ENCODE data around the gene ACOX3. TPM values are rescaled to one million over a fixed set of nuclear protein-coding genes. Genes with fewer than 3 reads are reported as not detected.

The ACOX3 gene
- total RNA-seq, 1 donor from 2014 or later: 59.7 TPM

DNA sequence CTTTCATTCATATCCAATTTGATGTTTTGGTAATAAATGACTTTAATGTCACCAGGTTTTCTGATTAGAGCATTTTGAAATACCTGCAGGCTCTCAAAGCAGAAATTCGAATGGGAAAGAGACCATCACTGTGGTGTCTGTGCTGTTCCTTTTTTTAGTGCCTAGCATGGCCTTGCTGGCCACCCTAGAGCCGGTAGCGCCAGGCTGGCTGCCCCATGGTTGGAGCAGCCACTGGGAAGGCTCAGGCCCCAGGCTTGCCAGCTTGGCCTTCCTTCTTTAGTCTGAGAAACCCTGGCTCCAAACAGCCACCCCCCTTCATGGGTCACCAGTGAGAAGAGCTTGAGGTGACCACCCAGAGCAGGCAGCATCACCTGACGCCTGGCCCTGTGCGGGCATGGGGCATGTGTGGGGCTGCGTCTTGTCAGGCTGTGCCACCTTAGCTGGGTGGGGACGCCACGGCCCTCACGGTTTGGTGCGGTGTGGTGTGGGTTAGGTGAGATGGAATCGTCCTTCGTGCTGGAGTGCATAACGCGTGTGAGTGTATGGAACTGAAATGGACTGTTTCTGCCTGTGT is 30.0 kb upstream of the ACOX3 start:
- DNase-seq (ENCODE audit: low spot score in 2 of 2, unreplicated experiment in 2 of 2): no peak
- TF ChIP-seq, protein P1, sequence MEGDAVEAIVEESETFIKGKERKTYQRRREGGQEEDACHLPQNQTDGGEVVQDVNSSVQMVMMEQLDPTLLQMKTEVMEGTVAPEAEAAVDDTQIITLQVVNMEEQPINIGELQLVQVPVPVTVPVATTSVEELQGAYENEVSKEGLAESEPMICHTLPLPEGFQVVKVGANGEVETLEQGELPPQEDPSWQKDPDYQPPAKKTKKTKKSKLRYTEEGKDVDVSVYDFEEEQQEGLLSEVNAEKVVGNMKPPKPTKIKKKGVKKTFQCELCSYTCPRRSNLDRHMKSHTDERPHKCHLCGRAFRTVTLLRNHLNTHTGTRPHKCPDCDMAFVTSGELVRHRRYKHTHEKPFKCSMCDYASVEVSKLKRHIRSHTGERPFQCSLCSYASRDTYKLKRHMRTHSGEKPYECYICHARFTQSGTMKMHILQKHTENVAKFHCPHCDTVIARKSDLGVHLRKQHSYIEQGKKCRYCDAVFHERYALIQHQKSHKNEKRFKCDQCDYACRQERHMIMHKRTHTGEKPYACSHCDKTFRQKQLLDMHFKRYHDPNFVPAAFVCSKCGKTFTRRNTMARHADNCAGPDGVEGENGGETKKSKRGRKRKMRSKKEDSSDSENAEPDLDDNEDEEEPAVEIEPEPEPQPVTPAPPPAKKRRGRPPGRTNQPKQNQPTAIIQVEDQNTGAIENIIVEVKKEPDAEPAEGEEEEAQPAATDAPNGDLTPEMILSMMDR (IDR thresholded peaks at IDR 0.05; ENCODE audit: unreplicated experiment): no peak
- no peak overlapping the region for H3K4me3 Mint-ChIP-seq
- peaks cover 14% of the 10 kb centered on the region for H3K36me3 Mint-ChIP-seq
- no peaks in the 10 kb centered on the region for H3K9me3 Mint-ChIP-seq
- H3K27me3 Mint-ChIP-seq (ENCODE audit: low read depth): no peaks in the 10 kb centered on the region
- peaks cover 28% of the 10 kb centered on the region for H3K4me1 Mint-ChIP-seq
- peak overlapping the region; percentile 67 for H3K27ac Mint-ChIP-seq

DNA sequence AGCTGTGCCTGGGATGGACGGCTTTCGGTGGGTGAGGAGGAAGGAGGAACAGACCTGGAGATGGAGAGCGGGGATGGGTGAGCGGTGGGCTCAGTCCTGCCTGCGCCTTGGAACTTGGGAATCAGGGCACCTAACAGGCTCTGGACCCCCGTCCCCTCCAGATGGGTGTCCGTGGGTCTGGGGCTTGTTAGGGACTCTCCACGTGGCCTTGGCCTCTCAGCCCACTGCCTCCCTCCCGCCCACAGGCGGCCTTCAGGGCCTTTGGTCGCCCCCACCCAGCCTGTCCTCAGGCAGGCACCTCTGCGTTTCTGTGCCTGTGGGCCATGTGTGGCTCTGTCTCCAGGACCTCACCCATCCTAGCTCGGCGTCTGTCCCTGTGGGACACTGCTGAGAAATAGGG is 29.0 kb upstream of the ACOX3 start:
- Mint-ChIP-seq H3K9me3 (no peaks in the 10 kb centered on the region), H3K27ac (no peak overlapping the region), H3K4me1 (peaks cover 28% of the 10 kb centered on the region), H3K36me3 (peaks cover 20% of the 10 kb centered on the region), H3K27me3 (ENCODE audit: low read depth) (no peaks in the 10 kb centered on the region), H3K4me3 (no peak overlapping the region)
- TF ChIP-seq, protein P1 (IDR thresholded peaks at IDR 0.05; ENCODE audit: unreplicated experiment): no peak
- no peak for DNase-seq (ENCODE audit: low spot score in 2 of 2, unreplicated experiment in 2 of 2)

DNA sequence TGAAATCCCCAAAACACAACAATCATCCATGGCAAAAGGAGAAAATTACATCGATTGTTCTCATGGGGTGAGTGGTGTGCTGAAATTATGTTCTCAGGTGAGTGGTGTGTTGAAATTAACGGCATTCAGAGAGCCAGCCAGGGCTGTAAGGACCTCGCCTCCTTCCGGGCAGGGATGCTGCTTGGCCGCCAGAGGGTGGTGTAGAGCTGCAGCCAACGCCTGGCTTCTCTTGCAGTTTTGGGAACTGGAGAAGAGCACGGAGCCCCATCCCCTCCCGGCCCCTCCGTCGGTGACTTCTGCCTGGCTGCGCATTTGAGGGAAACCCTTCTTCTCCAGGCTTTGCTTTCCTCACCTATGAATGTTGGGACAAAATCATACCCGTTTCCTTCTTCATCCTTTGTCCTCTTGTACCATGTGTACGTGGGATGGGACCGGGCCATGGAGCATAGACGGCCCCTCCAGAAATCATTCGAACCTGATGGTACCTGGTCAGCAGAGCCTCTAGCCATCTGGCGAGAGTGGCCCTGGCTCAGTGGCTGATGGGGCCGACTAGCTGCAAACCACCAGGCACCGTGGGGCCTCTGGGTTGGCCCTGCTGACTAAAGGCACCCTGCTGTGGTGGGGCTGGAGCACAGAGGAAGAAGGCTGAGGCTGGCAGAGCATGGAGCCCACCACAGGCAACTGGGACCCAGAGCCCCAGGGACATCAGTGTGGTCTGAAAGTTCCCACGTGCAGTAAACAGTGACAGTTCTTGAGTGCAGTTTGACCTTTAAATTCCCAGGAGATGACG is 28.4 kb upstream of the ACOX3 start:
- H3K27ac Mint-ChIP-seq: no peak overlapping the region
- H3K27me3 Mint-ChIP-seq (ENCODE audit: low read depth): no peaks in the 10 kb centered on the region
- no peak overlapping the region for H3K4me3 Mint-ChIP-seq
- TF ChIP-seq, protein P1 (IDR thresholded peaks at IDR 0.05; ENCODE audit: unreplicated experiment): peak; percentile 89
- DNase-seq (ENCODE audit: low spot score in 2 of 2, unreplicated experiment in 2 of 2): peak; percentile 69 to 83
- H3K9me3 Mint-ChIP-seq: no peaks in the 10 kb centered on the region
- H3K36me3 Mint-ChIP-seq: peaks cover 20% of the 10 kb centered on the region
- peaks cover 23% of the 10 kb centered on the region for H3K4me1 Mint-ChIP-seq

DNA sequence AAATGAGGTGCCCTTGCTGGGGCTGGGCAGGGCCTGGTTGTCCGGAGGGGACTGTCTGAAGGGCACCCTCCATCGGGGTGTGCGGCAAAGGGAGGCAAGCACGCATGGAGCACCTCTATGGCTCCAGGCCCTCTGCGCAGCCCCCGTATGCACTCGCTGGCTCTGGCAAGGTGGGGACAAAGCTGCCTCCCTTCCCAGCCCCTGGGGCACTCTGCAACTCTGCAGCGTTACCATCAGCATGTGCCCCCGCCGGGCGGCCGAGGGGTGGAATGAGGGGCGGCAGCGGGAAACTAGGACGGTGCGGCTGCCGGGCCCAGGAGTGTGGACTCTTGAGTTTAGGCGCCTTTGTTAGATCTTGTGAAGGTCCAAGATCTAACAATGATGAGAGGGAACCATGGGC is 26.5 kb upstream of the ACOX3 start:
- DNase-seq (ENCODE audit: low spot score in 2 of 2, unreplicated experiment in 2 of 2): no peak
- no peak overlapping the region for H3K27ac Mint-ChIP-seq
- peaks cover 5% of the 10 kb centered on the region for H3K4me1 Mint-ChIP-seq
- no peaks in the 10 kb centered on the region for H3K27me3 Mint-ChIP-seq (ENCODE audit: low read depth)
- no peaks in the 10 kb centered on the region for H3K9me3 Mint-ChIP-seq
- TF ChIP-seq, protein P1 (IDR thresholded peaks at IDR 0.05; ENCODE audit: unreplicated experiment): no peak
- peaks cover 20% of the 10 kb centered on the region for H3K36me3 Mint-ChIP-seq
- H3K4me3 Mint-ChIP-seq: no peak overlapping the region

DNA sequence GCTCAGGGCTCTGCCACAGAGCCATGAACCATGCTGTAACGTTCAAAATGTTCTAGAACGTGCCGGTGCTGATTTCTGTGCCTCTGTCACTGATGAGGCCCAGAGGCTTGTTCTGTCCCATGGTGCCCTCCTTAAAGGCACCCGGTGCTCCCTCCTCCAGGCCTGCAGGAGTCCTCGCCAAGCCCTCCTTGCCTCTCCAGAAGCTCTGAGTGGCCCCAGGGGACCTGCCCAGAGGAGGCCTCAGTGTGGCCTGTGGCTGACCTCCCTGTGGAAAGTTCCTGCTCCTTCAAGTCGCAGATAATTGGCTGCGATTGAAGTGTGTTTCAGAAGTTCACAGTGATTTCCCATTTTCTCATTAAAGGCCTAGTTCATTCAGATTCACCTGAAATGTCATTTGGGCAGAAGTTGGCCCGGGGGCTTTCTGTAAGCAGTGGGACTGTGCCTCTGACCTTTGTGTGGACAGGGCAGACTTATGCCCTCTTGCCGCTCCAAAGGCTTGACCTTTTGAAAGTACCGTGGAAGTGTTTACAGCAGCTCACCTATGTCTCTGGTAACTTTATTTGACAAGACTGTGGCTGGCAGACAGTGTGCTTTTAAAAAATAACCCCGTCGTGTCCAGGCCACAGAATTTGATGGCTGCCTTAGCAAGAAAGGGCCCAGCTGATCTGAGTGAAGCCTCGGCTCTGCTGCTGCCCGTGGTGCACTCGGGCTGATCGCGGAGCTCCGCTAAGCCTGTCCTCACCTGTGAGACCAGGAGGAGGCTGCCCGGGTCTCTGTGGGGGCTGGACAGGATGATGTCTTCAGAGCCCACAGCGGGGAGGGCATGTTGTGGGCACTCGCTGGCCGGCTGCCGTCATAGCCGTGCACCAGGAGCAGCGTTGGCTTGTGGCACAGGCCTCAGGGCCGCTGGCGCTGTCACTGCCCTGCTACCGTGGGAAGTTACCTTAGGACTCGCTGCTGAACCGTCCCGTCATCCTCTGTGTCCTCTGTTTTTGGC is 25.4 kb upstream of the ACOX3 start:
- no peaks in the 10 kb centered on the region for H3K9me3 Mint-ChIP-seq
- peaks cover 27% of the 10 kb centered on the region for H3K36me3 Mint-ChIP-seq
- no peaks in the 10 kb centered on the region for H3K4me1 Mint-ChIP-seq

More for the DNA sequence above, 25.4 kb upstream of the ACOX3 start:
- Mint-ChIP-seq H3K4me3 (no peak overlapping the region), H3K27me3 (ENCODE audit: low read depth) (no peaks in the 10 kb centered on the region), H3K27ac (no peak overlapping the region)
- DNase-seq (ENCODE audit: low spot score in 2 of 2, unreplicated experiment in 2 of 2): no peak
- TF ChIP-seq, protein P1 (IDR thresholded peaks at IDR 0.05; ENCODE audit: unreplicated experiment): no peak

All from mesothelial cell of epicardium (in vitro differentiated cells).